Stimulated activated CD8-positive, alpha-beta memory T cell treated with anti-CD3 and anti-CD28 coated beads, Interleukin-12 subunit alpha, Interleukin-12 subunit beta, amount 100 ng/mL, for 4 hours (primary cell): ENCODE measurements around the gene THOC6.
A peak's percentile ranks its signal among the peaks of the same experiment; 100 is the strongest.

Experiments used
- DNase-seq: peaks from one replicate; pipeline ENCODE4 v3.0.0-alpha.2; 2020; ENCODE audit warnings: low read depth

The THOC6 gene

DNA sequence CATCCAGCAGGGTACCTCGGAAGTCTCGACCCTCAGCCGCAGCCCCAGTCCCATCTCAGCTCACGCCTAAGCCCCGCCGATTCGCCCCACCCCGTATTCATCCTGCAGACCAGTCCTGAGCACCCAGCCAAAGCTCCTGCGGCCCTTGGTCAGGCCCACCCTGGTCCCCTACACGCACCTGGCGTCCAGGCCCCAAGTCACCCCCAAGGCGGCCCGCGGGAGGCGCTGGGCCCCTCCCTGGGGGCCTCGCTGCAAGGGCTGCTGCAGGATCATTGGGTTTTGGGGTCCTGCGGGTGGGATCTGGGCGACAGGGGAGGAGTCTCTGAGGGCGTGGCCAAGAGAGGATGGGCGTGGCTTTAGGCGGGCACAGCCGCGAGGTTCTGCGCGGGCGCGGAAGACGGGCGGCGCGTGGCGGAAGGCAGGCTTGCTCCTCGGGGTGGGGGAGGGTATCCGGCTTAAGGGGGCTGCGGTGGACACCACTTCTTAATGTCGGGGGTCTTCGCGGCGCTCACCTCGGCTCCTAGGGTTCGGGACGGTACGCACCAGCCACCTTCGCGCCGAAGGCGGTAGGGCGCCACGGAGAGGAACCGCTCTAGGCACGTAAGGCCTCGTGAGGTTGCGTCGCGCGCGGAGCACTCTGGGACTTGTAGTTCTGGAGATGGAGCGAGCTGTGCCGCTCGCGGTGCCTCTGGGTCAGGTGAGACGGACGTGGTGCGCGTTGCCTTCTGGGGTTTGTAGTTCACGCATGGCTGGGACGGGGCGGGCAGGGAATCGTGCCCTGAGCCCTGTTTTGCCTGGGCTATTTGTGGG, at the start of gene THOC6, which contains the start of gene HCFC1R1:
THOC6 (plus strand) TSS at position 367 of the 810 bp plus-strand sequence; CDS start at position 659, 292 bp downstream.
HCFC1R1 (minus strand) TSS at position 274 of the 810 bp plus-strand sequence; CDS start at position 273, 1 bp downstream.
- DNase-seq = peak; percentile 88

- DNase-seq = no peak
These were observed 49.3 kb upstream of the THOC6 start for GRCh38 chr16:2974319-2975056.

DNA sequence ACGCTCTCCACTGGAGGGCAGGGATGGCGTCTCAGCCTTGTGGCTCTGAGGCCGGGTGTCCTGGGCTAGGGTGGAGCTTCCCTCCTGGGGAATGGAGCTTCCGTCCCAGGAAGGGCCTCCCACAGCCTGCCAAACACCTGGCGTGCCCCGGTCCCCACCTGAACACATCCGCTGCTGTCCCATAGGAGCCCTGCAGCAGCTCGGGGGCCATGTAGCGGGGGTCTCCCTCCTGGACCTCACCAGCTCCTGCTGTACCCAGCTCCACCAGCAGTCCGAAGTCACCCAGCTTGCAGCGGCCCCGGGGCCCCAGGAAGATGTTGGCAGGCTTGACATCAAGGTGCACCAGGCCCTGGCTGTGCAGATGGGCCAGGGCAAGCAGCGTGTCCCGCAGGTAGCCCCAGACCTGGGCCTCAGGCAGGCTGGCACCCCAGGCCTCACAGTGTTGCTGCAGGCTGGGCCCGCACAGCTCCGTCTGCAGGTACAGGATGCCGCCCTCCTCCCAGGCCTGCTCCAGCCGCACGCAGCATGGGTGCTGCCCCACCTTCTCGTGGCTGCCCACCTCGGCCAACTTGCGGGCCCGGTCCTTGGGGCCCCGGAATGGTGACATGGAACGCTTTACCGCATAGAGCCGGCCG, 48.6 kb upstream of the THOC6 start:
- DNase-seq = no peak

DNA sequence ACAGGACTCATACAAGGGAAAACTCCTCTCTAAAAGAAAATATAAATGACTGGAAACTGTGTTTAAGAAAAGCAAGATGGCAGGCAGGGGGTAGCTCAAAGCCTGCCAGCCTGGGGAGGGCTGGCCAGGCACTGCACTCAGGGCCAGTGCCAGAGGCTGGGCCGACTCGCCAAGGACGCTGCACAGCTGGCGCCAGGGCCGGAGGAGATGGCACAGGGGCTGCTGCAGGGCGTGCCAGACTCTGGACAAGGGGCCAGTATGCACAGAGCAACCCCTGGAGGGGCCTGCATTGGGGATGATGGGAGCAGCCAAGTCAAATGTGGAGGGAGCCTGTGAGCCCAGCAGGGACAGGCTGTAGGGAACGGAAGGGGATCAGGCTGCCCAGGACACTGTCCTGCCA, 47.6 kb upstream of the THOC6 start:
- DNase-seq = no peak

GRCh38 chr16:2976673-2977072, 47.2 kb upstream of the THOC6 start:
- no peak for DNase-seq

DNA sequence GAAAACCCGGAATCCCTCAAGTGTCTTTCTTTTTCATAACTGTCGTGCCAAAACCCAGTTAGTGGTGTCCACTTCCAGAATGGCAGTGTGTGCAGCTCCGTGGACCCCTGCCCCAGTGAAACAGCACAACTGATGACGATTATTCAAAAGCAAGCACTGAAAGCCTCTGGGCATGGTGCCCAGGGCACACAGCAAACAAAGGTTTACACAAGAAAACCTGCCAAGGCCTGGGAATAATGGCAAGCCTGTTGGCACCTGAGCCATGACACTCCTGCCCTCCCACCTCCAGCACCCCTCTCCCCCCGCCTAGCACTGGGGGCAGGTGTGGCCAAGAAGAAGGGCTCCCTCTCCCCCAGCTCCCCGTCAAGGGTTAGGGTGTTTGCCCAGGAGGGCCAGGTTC, 46.4 kb upstream of the THOC6 start:
- DNase-seq = no peak

GRCh38 chr16:2979669-2980226, 44.1 kb upstream of the THOC6 start:
- no peak for DNase-seq

- peak; percentile 92 for DNase-seq
These were observed 43.3 kb upstream of the THOC6 start, which contains the start of gene PKMYT1 for GRCh38 chr16:2980227-2981176. TSS of gene PKMYT1 (minus strand) at chr16:2980446. CDS start at chr16:2979657, 789 bp downstream.

DNA sequence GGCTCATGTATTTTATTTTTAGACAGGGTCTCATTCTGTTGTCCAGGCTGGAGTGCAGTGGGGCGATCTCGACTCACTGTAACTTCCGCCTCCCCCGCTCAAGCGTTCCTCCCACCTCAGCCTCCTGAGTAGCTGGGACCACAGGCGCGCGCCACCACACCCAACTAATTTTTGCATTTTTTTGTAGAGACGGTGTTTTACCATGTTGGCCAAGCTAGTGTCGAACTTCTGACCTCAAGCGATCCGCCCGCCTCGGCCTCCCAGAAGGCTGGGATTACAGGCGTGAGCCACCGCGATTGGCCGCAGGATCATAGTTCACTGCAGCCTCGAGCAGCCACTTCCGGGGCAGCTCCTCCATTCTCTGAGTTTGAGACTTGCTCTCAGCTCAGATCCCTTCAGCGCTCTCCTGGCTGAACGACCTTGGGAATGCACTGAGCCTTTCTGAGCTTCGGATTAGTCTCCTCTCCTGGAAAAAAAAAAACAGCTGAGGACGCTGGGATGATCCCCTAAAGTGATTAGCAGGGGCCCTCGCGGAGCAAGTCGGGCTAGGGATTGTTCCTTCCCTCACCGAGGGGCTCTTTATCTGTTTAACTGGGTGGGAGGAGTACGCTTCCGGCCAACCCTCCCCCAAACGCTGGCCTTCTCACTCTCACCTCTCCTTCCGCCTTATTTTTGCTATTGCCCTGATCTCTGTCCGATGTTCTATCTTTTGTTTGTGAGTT, 42.5 kb upstream of the THOC6 start:
- DNase-seq = no peak

DNA sequence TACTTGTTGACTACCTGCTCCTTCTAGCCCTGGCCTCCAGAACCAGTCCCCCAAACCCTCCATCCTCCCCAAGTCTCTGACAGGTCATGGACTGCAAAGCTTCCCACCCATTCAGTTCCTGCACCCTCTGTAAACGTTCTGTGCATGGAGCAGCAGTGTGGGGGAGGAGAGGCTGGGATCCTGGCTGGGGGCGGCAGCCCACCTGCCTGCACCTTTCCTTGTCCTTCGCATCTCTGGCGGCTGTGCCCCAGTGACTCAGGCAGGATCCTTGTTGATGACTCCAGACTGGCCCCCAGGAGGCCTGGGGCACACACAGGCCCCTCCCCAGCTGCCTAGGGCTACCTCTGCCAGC, 42.0 kb upstream of the THOC6 start:
- no peak for DNase-seq

DNA sequence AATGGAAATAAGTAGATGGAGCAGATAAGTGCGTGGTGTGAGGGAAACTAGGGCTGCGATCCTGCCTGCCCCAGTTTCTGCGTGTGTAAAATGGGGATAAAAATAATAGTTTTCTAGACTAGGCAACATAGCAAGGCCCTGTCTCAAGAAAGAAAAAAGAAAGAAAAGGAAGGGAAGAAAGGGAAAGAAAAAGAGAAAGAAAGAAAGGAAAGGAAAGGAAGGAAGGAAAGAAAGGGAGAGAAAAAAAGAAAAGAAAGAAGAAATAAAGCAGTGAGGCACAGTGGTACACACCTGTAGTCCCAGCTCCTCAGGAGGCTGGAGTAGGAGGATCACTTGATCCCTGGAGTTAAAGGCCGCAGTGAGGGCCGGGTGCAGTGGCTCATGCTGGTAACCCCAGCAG, 41.4 kb upstream of the THOC6 start:
- no peak for DNase-seq

GRCh38 chr16:2983706-2984136, 40.1 kb upstream of the THOC6 start:
- DNase-seq = peak; percentile 47

DNA sequence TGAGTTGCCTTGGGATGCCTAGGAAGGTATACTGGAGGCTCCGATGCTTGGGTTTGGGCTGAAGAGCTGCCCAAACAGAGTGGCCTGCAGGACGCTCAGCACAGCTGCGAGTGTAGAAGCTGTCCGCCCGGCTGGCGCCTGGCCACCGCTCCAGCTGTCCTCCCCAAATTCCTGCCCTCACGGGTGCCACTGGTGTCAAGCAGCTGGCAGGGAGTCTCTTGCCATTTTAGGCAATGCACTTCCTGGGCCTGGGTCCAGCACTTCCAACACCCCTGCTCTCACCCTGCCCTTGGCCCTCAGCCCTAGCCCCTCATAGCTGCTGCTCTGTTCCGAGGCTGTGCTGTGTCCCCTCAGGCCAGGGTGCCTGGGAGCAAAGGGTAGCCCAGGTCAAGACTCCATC, 38.4 kb upstream of the THOC6 start:
- DNase-seq = no peak

DNA sequence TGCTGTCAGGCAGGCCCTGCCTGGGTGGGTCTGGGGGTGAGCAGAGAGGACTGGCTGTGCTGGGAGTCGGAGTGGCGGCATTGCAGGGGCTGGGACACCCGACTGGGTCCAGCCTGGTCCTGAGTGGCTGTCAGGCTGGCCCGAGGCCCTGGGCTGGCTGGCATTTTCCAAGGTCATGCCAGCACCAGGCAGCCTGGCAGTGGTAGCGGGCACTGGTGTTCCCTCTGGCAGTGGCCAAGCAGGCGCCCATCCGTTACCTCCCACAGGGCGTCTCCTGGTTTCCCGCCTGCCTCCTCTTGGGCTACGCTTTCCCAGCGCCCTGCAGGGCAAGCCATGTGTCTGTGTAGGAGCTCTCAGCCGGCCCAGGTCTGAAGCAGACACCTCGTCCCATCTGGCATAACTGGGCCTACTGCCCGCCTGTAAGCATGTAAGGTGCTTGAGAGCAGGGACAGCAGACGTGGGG, 37.9 kb upstream of the THOC6 start:
- DNase-seq = no peak

DNA sequence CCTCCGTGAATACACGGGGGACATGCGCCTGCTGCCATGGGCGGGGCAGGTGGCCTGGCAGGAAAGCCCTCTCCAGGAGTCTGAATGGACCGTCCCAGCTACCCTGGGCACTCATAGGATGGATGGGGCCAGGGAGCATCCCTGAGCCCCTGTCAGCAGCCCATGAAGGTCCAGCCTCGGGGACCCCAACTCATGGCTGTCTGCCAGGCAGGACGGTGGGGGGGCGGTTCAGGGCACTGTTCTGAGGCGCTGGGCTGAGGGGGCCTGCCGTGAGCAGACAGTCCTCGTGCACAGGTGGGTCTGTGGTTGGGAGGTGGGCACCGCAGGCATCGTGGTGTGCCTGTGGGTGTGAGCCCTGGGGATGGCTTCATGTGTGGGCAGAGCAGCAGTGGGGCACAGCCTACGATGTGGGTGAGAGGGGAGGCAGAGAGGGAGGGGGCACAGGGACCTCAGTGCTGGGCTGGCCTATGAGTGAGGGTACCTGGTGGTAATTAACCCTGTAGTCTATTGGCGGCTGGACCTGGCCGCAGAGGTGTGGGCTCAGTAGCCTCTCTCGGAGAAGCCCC, 37.1 kb upstream of the THOC6 start:
- no peak for DNase-seq

- no peak for DNase-seq
These were observed 36.5 kb upstream of the THOC6 start for GRCh38 chr16:2987286-2987685.

DNA sequence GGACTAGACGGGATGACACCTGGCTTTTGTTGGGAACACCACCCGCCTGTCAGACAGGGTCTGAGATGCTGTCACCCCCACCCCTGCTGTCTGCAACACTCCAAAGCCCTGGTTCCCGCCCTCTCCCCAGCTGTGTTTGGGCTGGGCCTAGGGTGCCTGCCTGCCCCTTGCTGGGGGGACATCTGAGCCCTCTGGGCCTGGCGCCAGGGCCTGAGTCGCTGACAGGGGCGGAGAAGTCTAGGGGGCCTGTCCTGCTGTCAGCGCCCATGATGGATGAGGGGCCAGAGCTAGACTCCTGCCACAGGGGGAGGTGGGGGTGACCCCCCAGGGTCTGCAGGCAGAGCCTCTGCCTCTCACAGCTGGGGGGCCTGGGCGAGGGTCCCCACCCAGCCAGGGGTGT, 36.0 kb upstream of the THOC6 start:
- DNase-seq = no peak

GRCh38 chr16:2988590-2989099, 35.2 kb upstream of the THOC6 start:
- no peak for DNase-seq

- DNase-seq = no peak
These were observed 32.9 kb upstream of the THOC6 start for GRCh38 chr16:2990891-2991290.
